Measurements from ENCODE around the gene PSMA8.

PSMA8 gene

GRCh38 chr18:26133652-26134051 is at the start of gene PSMA8:
Gene PSMA8, plus strand, starts transcription at chr18:26133869. Its CDS starts 97 bp downstream, at chr18:26133966.
- no peaks in the 10 kb centered on the region for H3K36me3 ChIP-seq
- H3K4me2 ChIP-seq = peak within 1 kb of the TSS; percentile 31 to 74 (median 63)
- H3K9ac ChIP-seq = peak within 1 kb of the TSS; percentile 32 to 70 (median 66); a peak in 20 of 22 replicates
- peak within 1 kb of the TSS in 10 of 11 experiments; percentile 57 to 74 (median 63); a peak in 19 of 22 replicates for H3K27ac ChIP-seq
- H3K9me3 ChIP-seq (replicated peaks in 1 of 11) = peaks cover 0 to 17% (median 0%) of the 10 kb centered on the region in 11 experiments; a peak in 3 of 22 replicates
- H3K27me3 ChIP-seq = no peaks in the 10 kb centered on the region
- peak within 1 kb of the TSS; percentile 45 to 68 (median 56) for H3K4me3 ChIP-seq
- no peak for TF ChIP-seq Cebpa-rat (IDR thresholded peaks at IDR 0.05)
- H3K4me1 ChIP-seq = peaks cover 0 to 9% (median 0%) of the 10 kb centered on the region in 10 experiments; a peak in 1 of 20 replicates
- no peaks in the 10 kb centered on the region for H4K20me1 ChIP-seq

- Histone ChIP-seq H3K4me1 (peaks cover 10 to 24% (median 21%) of the 10 kb centered on the region in 10 experiments), H3K27me3 (no peaks in the 10 kb centered on the region), H3K9ac (no peak overlapping the region), H4K20me1 (peaks cover 24 to 72% (median 39%) of the 10 kb centered on the region in 11 experiments; a peak in 20 of 22 replicates), H3K36me3 (peaks cover 59 to 75% (median 69%) of the 10 kb centered on the region in 11 experiments), H3K27ac (no peak overlapping the region), H3K4me2 (no peak overlapping the region), H3K4me3 (no peak overlapping the region), H3K9me3 (replicated peaks in 1 of 11) (no peaks in the 10 kb centered on the region)
- TF ChIP-seq Cebpa-rat (IDR thresholded peaks at IDR 0.05) = no peak
Observed at GRCh38 chr18:26085056-26085455, 48.6 kb upstream of the PSMA8 start.

GRCh38 chr18:26086959-26087358 is 46.7 kb upstream of the PSMA8 start:
- Histone ChIP-seq H3K9me3 (replicated peaks in 1 of 11) (no peaks in the 10 kb centered on the region), H3K27ac (no peak overlapping the region), H3K4me2 (peak overlapping the region in 1 of 11 experiments; percentile 93; a peak in 3 of 22 replicates), H3K9ac (no peak overlapping the region), H3K4me3 (no peak overlapping the region), H3K36me3 (peaks cover 49 to 56% (median 52%) of the 10 kb centered on the region in 11 experiments), H3K4me1 (peaks cover 15 to 30% (median 26%) of the 10 kb centered on the region in 10 experiments), H3K27me3 (no peaks in the 10 kb centered on the region), H4K20me1 (peaks cover 24 to 69% (median 39%) of the 10 kb centered on the region in 11 experiments; a peak in 20 of 22 replicates)
- no peak for TF ChIP-seq Cebpa-rat (IDR thresholded peaks at IDR 0.05)

- H4K20me1 ChIP-seq = peaks cover 24 to 61% (median 39%) of the 10 kb centered on the region in 11 experiments; a peak in 20 of 22 replicates
- H3K27ac ChIP-seq = no peak overlapping the region
- H3K4me1 ChIP-seq = peaks cover 15 to 30% (median 26%) of the 10 kb centered on the region in 10 experiments
Observed at GRCh38 chr18:26088487-26088886, 45.2 kb upstream of the PSMA8 start.

GRCh38 chr18:26089293-26090129 is 44.2 kb upstream of the PSMA8 start:
- H3K4me3 ChIP-seq = peak overlapping the region; percentile 77 to 95 (median 89)
- no peak for TF ChIP-seq Cebpa-rat (IDR thresholded peaks at IDR 0.05)
- peak overlapping the region; percentile 90 to 98 (median 97) for H3K9ac ChIP-seq
- H3K4me1 ChIP-seq = peaks cover 15 to 30% (median 26%) of the 10 kb centered on the region in 10 experiments
- no peaks in the 10 kb centered on the region for H3K9me3 ChIP-seq (replicated peaks in 1 of 11)
- no peaks in the 10 kb centered on the region for H3K27me3 ChIP-seq
- H3K36me3 ChIP-seq = peaks cover 25 to 30% (median 27%) of the 10 kb centered on the region in 11 experiments
- peak overlapping the region; percentile 92 to 98 (median 98) for H3K27ac ChIP-seq
- peak overlapping the region; percentile 76 to 93 (median 90) for H3K4me2 ChIP-seq
- H4K20me1 ChIP-seq = peaks cover 24 to 54% (median 39%) of the 10 kb centered on the region in 11 experiments; a peak in 20 of 22 replicates

More at GRCh38 chr18:26088487-26088886, 45.2 kb upstream of the PSMA8 start:
- Histone ChIP-seq H3K27me3 (no peaks in the 10 kb centered on the region), H3K36me3 (peaks cover 35 to 41% (median 38%) of the 10 kb centered on the region in 11 experiments), H3K4me2 (peak overlapping the region; percentile 76 to 93 (median 90)), H3K4me3 (peak overlapping the region; percentile 77 to 95 (median 89); a peak in 17 of 20 replicates), H3K9ac (peak overlapping the region; percentile 90 to 98 (median 97); a peak in 15 of 22 replicates), H3K9me3 (replicated peaks in 1 of 11) (no peaks in the 10 kb centered on the region)
- TF ChIP-seq Cebpa-rat (IDR thresholded peaks at IDR 0.05) = no peak

GRCh38 chr18:26090130-26091046 is 43.3 kb upstream of the PSMA8 start, which contains the start of gene SS18:
Gene SS18, minus strand, starts transcription at chr18:26090613. Its CDS starts 44 bp downstream, at chr18:26090569.
- no peak for TF ChIP-seq Cebpa-rat (IDR thresholded peaks at IDR 0.05)
- H3K27ac ChIP-seq = peak within 1 kb of the TSS; percentile 92 to 98 (median 98)
- peak within 1 kb of the TSS; percentile 77 to 95 (median 89) for H3K4me3 ChIP-seq
- H3K9me3 ChIP-seq (replicated peaks in 1 of 11) = no peaks in the 10 kb centered on the region
- peaks cover 15 to 30% (median 26%) of the 10 kb centered on the region in 10 experiments for H3K4me1 ChIP-seq
- peaks cover 16 to 22% (median 18%) of the 10 kb centered on the region in 11 experiments for H3K36me3 ChIP-seq
- H3K9ac ChIP-seq = peak within 1 kb of the TSS; percentile 90 to 98 (median 97)
- H3K27me3 ChIP-seq = no peaks in the 10 kb centered on the region
- H3K4me2 ChIP-seq = peak within 1 kb of the TSS; percentile 76 to 93 (median 90)
- peaks cover 24 to 45% (median 34%) of the 10 kb centered on the region in 11 experiments; a peak in 20 of 22 replicates for H4K20me1 ChIP-seq

- no peaks in the 10 kb centered on the region for H3K27me3 ChIP-seq
- peaks cover 24 to 38% (median 33%) of the 10 kb centered on the region in 11 experiments; a peak in 20 of 22 replicates for H4K20me1 ChIP-seq
- H3K4me2 ChIP-seq = peak overlapping the region; percentile 76 to 93 (median 86)
- H3K4me3 ChIP-seq = peak overlapping the region; percentile 77 to 95 (median 89)
- H3K9ac ChIP-seq = peak overlapping the region; percentile 90 to 98 (median 97)
- peaks cover 9 to 14% (median 11%) of the 10 kb centered on the region in 11 experiments for H3K36me3 ChIP-seq
- peak overlapping the region; percentile 92 to 98 (median 98); a peak in 21 of 22 replicates for H3K27ac ChIP-seq
- H3K4me1 ChIP-seq = peaks cover 15 to 30% (median 26%) of the 10 kb centered on the region in 10 experiments
- H3K9me3 ChIP-seq (replicated peaks in 1 of 11) = peaks cover 0 to 1% (median 0%) of the 10 kb centered on the region in 11 experiments; a peak in 1 of 22 replicates
- no peak for TF ChIP-seq Cebpa-rat (IDR thresholded peaks at IDR 0.05)
Observed at GRCh38 chr18:26091047-26091630, 42.5 kb upstream of the PSMA8 start.

GRCh38 chr18:26096852-26097251 is 36.8 kb upstream of the PSMA8 start:
- no peaks in the 10 kb centered on the region for H3K27me3 ChIP-seq
- peaks cover 8 to 19% (median 13%) of the 10 kb centered on the region in 11 experiments; a peak in 21 of 22 replicates for H3K9me3 ChIP-seq (replicated peaks in 1 of 11)
- no peak overlapping the region for H3K4me2 ChIP-seq
- no peak for TF ChIP-seq Cebpa-rat (IDR thresholded peaks at IDR 0.05)
- no peaks in the 10 kb centered on the region for H4K20me1 ChIP-seq
- no peak overlapping the region for H3K9ac ChIP-seq
- no peak overlapping the region for H3K27ac ChIP-seq
- H3K4me1 ChIP-seq = no peaks in the 10 kb centered on the region
- no peak overlapping the region for H3K4me3 ChIP-seq
- H3K36me3 ChIP-seq = no peaks in the 10 kb centered on the region
